Activated T-cell treated with anti-CD3 and anti-CD28 coated beads, Interleukin-2, amount 50 U/mL, for 48 hours (primary cell): ENCODE measurements around the gene ETF1.
"Not testable (repeated sequence)": the region's sequence is repeated elsewhere in the genome, so short reads cannot be mapped to it uniquely, and the experiment has no call there.

Experiments
- DNase-seq, 2 experiments: peaks; one replicate each; pipeline ENCODE4 v3.0.0-alpha.2; 2020

The ETF1 gene

DNA sequence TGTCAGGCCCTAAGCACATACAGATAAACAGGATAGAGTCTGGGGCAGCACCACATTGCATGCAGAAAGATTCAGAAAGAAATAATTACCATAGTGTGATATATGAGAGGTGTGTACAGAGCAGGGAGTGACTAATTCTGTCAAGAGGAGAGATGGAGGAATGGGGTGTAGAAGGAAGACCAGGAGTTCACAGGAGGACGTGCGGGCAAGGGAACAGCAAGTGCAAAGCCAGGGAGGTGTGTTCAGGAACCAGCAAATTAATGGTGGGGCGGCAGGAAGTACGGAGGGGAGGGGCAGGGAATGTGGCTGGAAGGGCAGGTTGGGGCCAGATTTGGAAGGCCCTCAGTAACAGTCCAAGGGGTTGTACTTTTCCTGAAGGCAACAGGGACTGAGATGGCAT lies 60.4 kb downstream of the ETF1 start:
- DNase-seq = no peak

DNA sequence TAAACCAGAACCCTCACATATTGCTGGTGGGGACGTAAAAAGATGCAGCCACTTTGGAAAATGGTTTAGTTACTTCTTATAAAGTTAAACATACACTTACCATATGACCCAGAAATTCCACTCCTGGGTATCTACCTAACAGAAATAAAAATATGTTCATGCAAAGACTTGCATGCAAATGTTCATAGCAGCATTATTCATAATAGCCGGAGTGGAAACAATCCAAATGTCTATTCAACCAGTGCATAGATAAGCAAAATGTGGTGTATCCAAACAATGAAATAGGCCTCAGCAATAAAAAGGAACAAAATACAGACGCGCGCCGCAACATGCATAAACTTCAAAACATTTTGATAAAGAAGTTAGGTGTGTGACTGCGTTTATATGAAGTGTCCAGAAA lies 66.1 kb downstream of the ETF1 start:
- DNase-seq = no peak

GRCh38 chr5:138473151-138473550 lies 69.9 kb downstream of the ETF1 start:
- not testable (repeated sequence) for DNase-seq

DNA sequence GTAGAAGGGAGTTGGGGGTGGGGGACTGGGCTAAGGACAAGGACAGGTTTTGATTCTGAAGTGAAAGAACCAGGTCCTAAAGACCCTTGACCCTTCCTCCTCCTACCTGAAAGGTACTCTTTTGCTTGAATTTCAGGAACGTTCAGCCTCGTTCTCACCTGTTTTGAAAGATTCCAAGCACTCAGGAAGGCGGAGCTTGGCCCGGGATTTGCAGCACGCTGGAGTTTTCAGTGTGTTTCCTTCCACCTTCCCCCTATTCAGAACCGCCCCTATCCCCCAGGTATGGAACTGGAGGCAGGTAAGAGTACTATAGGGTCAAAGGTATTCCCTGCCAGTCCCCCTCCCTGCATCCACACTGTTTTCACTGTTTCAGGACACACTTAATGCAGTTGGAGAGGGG lies 70.7 kb downstream of the ETF1 start:
- DNase-seq = no peak

GRCh38 chr5:138471052-138471361 lies 72.0 kb downstream of the ETF1 start:
- DNase-seq = no peak

- DNase-seq = no peak
These were observed 72.5 kb downstream of the ETF1 start for GRCh38 chr5:138470322-138471051.

GRCh38 chr5:138469540-138470321 lies 73.3 kb downstream of the ETF1 start:
- no peak for DNase-seq

DNA sequence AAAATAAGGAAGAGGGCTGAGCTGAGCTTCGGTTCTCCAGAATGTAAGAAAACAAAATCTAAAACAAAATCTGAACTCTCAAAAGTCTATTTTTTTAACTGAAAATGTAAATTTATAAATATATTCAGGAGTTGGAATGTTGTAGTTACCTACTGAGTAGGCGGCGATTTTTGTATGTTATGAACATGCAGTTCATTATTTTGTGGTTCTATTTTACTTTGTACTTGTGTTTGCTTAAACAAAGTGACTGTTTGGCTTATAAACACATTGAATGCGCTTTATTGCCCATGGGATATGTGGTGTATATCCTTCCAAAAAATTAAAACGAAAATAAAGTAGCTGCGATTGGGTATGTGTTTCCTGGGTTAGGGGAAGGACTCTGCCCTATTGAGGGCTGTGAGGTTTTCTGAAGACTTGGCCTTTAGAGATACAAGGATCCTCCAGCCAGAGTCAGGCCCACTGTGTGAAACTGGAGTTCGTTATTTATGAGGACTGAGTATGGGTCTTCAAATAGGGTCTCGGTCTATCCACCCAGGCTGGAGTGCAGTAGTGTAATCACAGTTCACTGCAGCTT lies 74.0 kb downstream of the ETF1 start:
- DNase-seq = no peak

DNA sequence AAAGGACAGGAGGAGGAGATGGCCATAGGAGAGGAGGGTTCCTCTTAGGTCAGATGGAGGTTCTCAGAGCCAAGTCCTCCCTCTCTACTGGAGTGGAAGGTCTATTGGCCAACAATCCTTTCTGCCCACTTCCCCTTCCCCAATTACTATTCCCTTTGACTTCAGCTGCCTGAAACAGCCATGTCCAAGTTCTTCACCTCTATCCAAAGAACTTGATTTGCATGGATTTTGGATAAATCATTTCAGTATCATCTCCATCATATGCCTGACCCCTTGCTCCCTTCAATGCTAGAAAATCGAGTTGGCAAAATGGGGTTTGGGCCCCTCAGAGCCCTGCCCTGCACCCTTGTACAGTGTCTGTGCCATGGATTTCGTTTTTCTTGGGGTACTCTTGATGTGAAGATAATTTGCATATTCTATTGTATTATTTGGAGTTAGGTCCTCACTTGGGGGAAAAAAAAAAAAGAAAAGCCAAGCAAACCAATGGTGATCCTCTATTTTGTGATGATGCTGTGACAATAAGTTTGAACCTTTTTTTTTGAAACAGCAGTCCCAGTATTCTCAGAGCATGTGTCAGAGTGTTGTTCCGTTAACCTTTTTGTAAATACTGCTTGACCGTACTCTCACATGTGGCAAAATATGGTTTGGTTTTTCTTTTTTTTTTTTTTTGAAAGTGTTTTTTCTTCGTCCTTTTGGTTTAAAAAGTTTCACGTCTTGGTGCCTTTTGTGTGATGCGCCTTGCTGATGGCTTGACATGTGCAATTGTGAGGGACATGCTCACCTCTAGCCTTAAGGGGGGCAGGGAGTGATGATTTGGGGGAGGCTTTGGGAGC lies 74.7 kb downstream of the ETF1 start:
- DNase-seq = no peak

DNA sequence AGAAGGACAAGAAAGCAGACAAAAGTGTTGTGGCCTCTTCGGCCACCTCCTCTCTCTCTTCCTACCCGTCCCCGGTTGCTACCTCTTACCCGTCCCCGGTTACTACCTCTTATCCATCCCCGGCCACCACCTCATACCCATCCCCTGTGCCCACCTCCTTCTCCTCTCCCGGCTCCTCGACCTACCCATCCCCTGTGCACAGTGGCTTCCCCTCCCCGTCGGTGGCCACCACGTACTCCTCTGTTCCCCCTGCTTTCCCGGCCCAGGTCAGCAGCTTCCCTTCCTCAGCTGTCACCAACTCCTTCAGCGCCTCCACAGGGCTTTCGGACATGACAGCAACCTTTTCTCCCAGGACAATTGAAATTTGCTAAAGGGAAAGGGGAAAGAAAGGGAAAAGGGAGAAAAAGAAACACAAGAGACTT lies 75.3 kb downstream of the ETF1 start:
- no peak for DNase-seq

DNA sequence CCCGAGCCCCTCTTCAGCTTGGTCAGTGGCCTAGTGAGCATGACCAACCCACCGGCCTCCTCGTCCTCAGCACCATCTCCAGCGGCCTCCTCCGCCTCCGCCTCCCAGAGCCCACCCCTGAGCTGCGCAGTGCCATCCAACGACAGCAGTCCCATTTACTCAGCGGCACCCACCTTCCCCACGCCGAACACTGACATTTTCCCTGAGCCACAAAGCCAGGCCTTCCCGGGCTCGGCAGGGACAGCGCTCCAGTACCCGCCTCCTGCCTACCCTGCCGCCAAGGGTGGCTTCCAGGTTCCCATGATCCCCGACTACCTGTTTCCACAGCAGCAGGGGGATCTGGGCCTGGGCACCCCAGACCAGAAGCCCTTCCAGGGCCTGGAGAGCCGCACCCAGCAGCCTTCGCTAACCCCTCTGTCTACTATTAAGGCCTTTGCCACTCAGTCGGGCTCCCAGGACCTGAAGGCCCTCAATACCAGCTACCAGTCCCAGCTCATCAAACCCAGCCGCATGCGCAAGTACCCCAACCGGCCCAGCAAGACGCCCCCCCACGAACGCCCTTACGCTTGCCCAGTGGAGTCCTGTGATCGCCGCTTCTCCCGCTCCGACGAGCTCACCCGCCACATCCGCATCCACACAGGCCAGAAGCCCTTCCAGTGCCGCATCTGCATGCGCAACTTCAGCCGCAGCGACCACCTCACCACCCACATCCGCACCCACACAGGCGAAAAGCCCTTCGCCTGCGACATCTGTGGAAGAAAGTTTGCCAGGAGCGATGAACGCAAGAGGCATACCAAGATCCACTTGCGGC lies 75.9 kb downstream of the ETF1 start:
- no peak for DNase-seq

DNA sequence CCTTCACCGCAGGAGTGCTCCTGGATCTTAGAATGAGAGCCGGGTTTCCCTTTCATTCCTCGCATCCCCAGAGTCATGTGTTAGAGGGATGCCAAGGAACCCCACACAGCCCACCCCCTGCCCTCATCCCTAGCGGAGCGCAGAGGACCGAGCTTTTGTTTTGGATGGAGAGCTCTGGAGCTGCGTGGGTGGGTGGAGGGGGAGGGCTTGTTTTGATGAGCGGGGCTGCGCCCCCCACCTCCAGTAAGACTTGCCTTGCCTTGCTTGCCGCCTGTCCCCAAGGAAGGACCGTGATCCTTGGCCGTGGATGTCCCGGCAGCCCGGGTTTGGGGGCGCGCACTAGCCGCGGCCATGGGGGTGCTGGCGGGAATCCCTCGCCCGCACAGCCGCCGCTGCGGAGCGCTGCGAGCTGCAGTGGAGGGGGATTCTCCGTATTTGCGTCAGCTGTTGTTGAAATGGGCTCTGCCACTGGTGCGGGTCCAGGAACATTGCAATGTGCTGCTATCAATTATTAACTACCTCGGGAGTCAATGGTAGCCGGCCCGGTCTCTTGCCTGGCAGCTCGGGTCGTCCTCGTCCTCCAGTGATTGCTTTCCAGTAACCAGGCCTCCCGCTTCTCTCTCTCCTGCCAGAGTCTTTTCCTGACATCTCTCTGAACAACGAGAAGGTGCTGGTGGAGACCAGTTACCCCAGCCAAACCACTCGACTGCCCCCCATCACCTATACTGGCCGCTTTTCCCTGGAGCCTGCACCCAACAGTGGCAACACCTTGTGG lies 76.7 kb downstream of the ETF1 start:
- peak; percentile 50 to 57 for DNase-seq

DNA sequence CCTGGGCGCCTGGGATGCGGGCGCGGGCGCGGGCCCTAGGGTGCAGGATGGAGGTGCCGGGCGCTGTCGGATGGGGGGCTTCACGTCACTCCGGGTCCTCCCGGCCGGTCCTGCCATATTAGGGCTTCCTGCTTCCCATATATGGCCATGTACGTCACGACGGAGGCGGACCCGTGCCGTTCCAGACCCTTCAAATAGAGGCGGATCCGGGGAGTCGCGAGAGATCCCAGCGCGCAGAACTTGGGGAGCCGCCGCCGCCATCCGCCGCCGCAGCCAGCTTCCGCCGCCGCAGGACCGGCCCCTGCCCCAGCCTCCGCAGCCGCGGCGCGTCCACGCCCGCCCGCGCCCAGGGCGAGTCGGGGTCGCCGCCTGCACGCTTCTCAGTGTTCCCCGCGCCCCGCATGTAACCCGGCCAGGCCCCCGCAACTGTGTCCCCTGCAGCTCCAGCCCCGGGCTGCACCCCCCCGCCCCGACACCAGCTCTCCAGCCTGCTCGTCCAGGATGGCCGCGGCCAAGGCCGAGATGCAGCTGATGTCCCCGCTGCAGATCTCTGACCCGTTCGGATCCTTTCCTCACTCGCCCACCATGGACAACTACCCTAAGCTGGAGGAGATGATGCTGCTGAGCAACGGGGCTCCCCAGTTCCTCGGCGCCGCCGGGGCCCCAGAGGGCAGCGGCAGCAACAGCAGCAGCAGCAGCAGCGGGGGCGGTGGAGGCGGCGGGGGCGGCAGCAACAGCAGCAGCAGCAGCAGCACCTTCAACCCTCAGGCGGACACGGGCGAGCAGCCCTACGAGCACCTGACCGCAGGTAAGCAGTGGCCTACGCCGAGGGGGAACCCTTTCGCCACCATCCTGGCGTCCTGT lies 77.5 kb downstream of the ETF1 start, which contains the start of gene EGR1:
Gene EGR1, plus strand, starts transcription at position 219 of the 864 bp plus-strand sequence. Its CDS starts 283 bp downstream, at position 502.
- peak; percentile 98 for DNase-seq

- DNase-seq = peak; percentile 96
These were observed 78.4 kb downstream of the ETF1 start for GRCh38 chr5:138464388-138465260.

DNA sequence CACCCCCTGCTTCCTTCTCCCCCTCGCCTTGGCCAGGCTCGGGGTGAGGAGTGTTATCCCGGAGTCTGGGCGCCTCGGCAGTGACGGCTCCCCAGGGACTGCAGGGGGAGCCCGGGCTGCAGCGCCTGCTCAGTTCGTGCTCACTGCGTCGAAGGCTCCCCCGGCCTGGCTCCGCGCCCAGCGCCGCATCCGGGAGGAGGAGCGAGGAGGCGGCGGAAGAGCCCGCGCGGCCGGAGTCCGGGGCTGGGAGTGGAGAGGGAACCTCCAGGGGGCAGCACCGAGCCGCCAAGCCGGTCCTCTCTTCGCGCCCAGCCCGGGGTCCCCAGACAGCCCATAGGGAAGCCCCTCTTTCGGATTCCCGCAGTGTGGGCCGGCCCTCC lies 79.0 kb downstream of the ETF1 start:
- peak; percentile 94 to 96 for DNase-seq

GRCh38 chr5:138463419-138464007 lies 79.5 kb downstream of the ETF1 start:
- no peak for DNase-seq

- no peak for DNase-seq
These were observed 81.5 kb downstream of the ETF1 start for GRCh38 chr5:138461343-138462125.
